Neural cell (in vitro differentiated cells): ENCODE results near the gene APCDD1. TPM values are rescaled to one million over a fixed set of nuclear protein-coding genes. Genes with fewer than 3 reads are reported as not detected.

Source experiments
- H2AFZ ChIP-seq: fragments of 200-600, 300-800 bp; sonication (generic), shearing (Covaris generic); 2 replicates; pipeline ENCODE4 v1.6.0; 2014; ENCODE audit warnings: low read depth, mild to moderate bottlenecking, antibody characterized with exemption, low read length, moderate library complexity
- H3F3A ChIP-seq: fragments of 200-600 bp; shearing (Covaris generic); 2 replicates; pipeline ENCODE4 v1.6.1; 2016; ENCODE audit warnings: mild to moderate bottlenecking, moderate library complexity, mixed read lengths, antibody characterized with exemption, low read length; ENCODE audit not compliant: insufficient read depth, poor library complexity, severe bottlenecking
- H3K27ac ChIP-seq: fragments of 200-600, 300-800 bp; sonication (generic), shearing (Covaris generic); 2 replicates; pipeline ENCODE4 v1.5.1; 2014; ENCODE audit warnings: mild to moderate bottlenecking, low read length, moderate library complexity
- H3K27me3 ChIP-seq: fragments of 300-800, 200-600 bp; sonication (generic), shearing (Covaris generic); 2 replicates; pipeline ENCODE4 v1.6.0; 2014; ENCODE audit warnings: mild to moderate bottlenecking, low read depth, low read length, moderate library complexity; ENCODE audit not compliant: insufficient read depth
- H3K36me3 ChIP-seq: fragments of 300-800, 200-600 bp; sonication (generic), shearing (Covaris generic); 2 replicates; pipeline ENCODE4 v1.5.1; 2014; ENCODE audit warnings: mild to moderate bottlenecking, antibody characterized with exemption, low read length, moderate library complexity; ENCODE audit not compliant: insufficient read depth
- H3K4me2 ChIP-seq: fragments of 300-800, 200-600 bp; sonication (generic), shearing (Covaris generic); 2 replicates; pipeline ENCODE4 v1.6.0; 2014; ENCODE audit warnings: mild to moderate bottlenecking, low read length
- H3K4me3 ChIP-seq: fragments of 300-800, 200-600 bp; sonication (generic), shearing (Covaris generic); 2 replicates; pipeline ENCODE4 v1.5.1; 2014; ENCODE audit warnings: mild to moderate bottlenecking, low read length, moderate library complexity
- H3K79me2 ChIP-seq: fragments of 200-600 bp; shearing (Covaris generic); replicated peaks from 2 replicates; pipeline ENCODE4 v1.6.0; 2014; ENCODE audit warnings: mild to moderate bottlenecking, low read length, moderate library complexity; ENCODE audit not compliant: insufficient read depth
- H3K9ac ChIP-seq: fragments of 300-800, 200-600 bp; sonication (generic), shearing (Covaris generic); 2 replicates; pipeline ENCODE4 v1.6.1; 2016; ENCODE audit warnings: mild to moderate bottlenecking, low read length, mixed read lengths
- H3K9me2 ChIP-seq: fragments of 200-600 bp; shearing (Covaris generic); 2 replicates; pipeline ENCODE4 v1.6.1; 2016; ENCODE audit warnings: mild to moderate bottlenecking, low read length, mixed read lengths; ENCODE audit not compliant: insufficient read depth
- H3K9me3 ChIP-seq: fragments of 200-600, 300-800 bp; sonication (generic), shearing (Covaris generic); 2 replicates; pipeline ENCODE4 v1.6.1; 2016; ENCODE audit warnings: mild to moderate bottlenecking, mixed run types, low read length, moderate library complexity, mixed read lengths
- H4K20me1 ChIP-seq: fragments of 200-600 bp; shearing (Covaris generic); 2 replicates; pipeline ENCODE4 v1.6.1; 2016; ENCODE audit warnings: mild to moderate bottlenecking, mixed run types; ENCODE audit not compliant: insufficient read depth
- EP300 ChIP-seq: fragments of 450-650 bp; conservative IDR thresholded peaks from 2 replicates; pipeline ENCODE4 v1.6.1; 2014; ENCODE audit warnings: antibody characterized with exemption, mild to moderate bottlenecking, moderate library complexity; ENCODE audit not compliant: poor library complexity, severe bottlenecking
- EZH2 ChIP-seq: fragments of 200-600, 300-800 bp; shearing (Covaris generic), sonication (generic); IDR thresholded peaks from 2 replicates; pipeline ENCODE4 v1.6.1; 2014; ENCODE audit warnings: antibody characterized with exemption, low read length, borderline replicate concordance, mild to moderate bottlenecking; ENCODE audit not compliant: insufficient read depth, poor library complexity, severe bottlenecking
- MXI1 ChIP-seq: fragments of 450-650 bp; conservative IDR thresholded peaks from 2 replicates; pipeline ENCODE4 v1.6.1; 2014; ENCODE audit warnings: antibody characterized with exemption, mild to moderate bottlenecking; ENCODE audit not compliant: poor library complexity, severe bottlenecking
- POLR2AphosphoS5 ChIP-seq: IDR thresholded peaks from 2 replicates; pipeline ENCODE4 v1.6.1; 2012
- RAD21 ChIP-seq: fragments of 450-650 bp; conservative IDR thresholded peaks from 2 replicates; pipeline ENCODE4 v1.6.1; 2014; ENCODE audit warnings: antibody characterized with exemption, mild to moderate bottlenecking, moderate library complexity
- REST ChIP-seq: IDR thresholded peaks from 2 replicates; pipeline ENCODE4 v1.6.1; 2012; ENCODE audit warnings: borderline replicate concordance
- SMC3 ChIP-seq: fragments of 450-650 bp; conservative IDR thresholded peaks from 2 replicates; pipeline ENCODE4 v1.6.1; 2014; ENCODE audit warnings: antibody characterized with exemption, mild to moderate bottlenecking, moderate library complexity; ENCODE audit not compliant: poor library complexity
- TAF1 ChIP-seq: IDR thresholded peaks from 2 replicates; pipeline ENCODE4 v1.6.1; 2012; ENCODE audit warnings: low read depth
- polyA plus RNA-seq: library from polyadenylated mRNA; depleted of rRNA; stranded (reverse); fragments of >200 nt; gene quantifications from 2 replicates; pipeline ENCODE4 v1.2.3, GENCODE V29; 2014
- TF ChIP-seq, protein P1 (sequence below): fragments of 450-650 bp; IDR thresholded peaks from 2 replicates; pipeline ENCODE4 v1.5.1; 2014; ENCODE audit warnings: antibody characterized with exemption, mild to moderate bottlenecking, moderate library complexity; ENCODE audit not compliant: poor library complexity, severe bottlenecking

APCDD1 gene
- polyA plus RNA-seq, 1 donor from 2014 or later, result 0.58 TPM

- H4K20me1 ChIP-seq, result no peaks in the 10 kb centered on the region
- peaks cover under 1% of the 10 kb centered on the region for H3K27me3 ChIP-seq
- H3F3A ChIP-seq, result peaks cover 3% of the 10 kb centered on the region
- no peak overlapping the region for H3K9ac ChIP-seq
- H3K36me3 ChIP-seq, result no peaks in the 10 kb centered on the region
- no peak overlapping the region for H3K4me3 ChIP-seq
- no peaks in the 10 kb centered on the region for H3K79me2 ChIP-seq
- TF ChIP-seq MXI1 (no peak), REST (no peak), POLR2AphosphoS5 (no peak), EP300 (no peak), SMC3 (no peak), TAF1 (no peak)
- H3K27ac ChIP-seq, result no peak overlapping the region
- H3K9me3 ChIP-seq, result no peaks in the 10 kb centered on the region
- H3K9me2 ChIP-seq, result no peaks in the 10 kb centered on the region
- no peak overlapping the region for H3K4me2 ChIP-seq
- no peak overlapping the region for H2AFZ ChIP-seq
Measured at GRCh38 chr18:10462597-10462996, 8.2 kb downstream of the APCDD1 start.

DNA sequence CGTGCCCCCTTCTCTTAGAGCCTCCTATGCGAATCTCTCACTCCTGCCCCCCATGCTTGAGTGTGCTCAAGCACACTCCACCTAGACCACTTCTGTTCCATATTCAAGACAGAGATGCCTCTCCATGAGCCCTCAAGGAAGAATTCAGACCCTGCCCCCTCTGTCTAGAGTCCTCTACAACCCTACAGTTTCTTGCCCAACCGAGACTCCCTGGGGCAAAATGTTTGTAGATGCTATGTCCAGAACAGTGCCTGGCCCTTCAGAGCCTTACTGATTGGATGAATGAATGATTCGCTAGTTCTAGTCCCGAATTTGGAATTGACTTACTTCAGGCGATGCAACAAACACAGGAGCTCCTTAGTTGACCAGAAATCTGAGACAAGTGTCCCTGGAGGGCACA, 8.7 kb downstream of the APCDD1 start:
- no peak for TF ChIP-seq EP300
- TF ChIP-seq SMC3, result no peak
- no peak for TF ChIP-seq REST
- TF ChIP-seq RAD21, result no peak
- no peak for TF ChIP-seq MXI1
- TF ChIP-seq EZH2, result no peak
- TF ChIP-seq TAF1, result no peak
- TF ChIP-seq, protein P1, sequence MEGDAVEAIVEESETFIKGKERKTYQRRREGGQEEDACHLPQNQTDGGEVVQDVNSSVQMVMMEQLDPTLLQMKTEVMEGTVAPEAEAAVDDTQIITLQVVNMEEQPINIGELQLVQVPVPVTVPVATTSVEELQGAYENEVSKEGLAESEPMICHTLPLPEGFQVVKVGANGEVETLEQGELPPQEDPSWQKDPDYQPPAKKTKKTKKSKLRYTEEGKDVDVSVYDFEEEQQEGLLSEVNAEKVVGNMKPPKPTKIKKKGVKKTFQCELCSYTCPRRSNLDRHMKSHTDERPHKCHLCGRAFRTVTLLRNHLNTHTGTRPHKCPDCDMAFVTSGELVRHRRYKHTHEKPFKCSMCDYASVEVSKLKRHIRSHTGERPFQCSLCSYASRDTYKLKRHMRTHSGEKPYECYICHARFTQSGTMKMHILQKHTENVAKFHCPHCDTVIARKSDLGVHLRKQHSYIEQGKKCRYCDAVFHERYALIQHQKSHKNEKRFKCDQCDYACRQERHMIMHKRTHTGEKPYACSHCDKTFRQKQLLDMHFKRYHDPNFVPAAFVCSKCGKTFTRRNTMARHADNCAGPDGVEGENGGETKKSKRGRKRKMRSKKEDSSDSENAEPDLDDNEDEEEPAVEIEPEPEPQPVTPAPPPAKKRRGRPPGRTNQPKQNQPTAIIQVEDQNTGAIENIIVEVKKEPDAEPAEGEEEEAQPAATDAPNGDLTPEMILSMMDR, result no peak
- TF ChIP-seq POLR2AphosphoS5, result no peak
- H3K4me2 ChIP-seq, result no peak overlapping the region
- no peak overlapping the region for H3K9ac ChIP-seq
- no peak overlapping the region for H3K27ac ChIP-seq
- H3K4me3 ChIP-seq, result no peak overlapping the region
- H3K9me3 ChIP-seq, result no peaks in the 10 kb centered on the region
- peaks cover 3% of the 10 kb centered on the region for H3F3A ChIP-seq
- no peaks in the 10 kb centered on the region for H3K27me3 ChIP-seq
- H3K9me2 ChIP-seq, result no peaks in the 10 kb centered on the region
- no peak overlapping the region for H2AFZ ChIP-seq
- H3K36me3 ChIP-seq, result no peaks in the 10 kb centered on the region
- no peaks in the 10 kb centered on the region for H4K20me1 ChIP-seq
- no peaks in the 10 kb centered on the region for H3K79me2 ChIP-seq
